ENCODE data around the gene TMUB2.
A peak's percentile ranks its signal among the peaks of the same experiment; 100 is the strongest.

The TMUB2 gene

DNA sequence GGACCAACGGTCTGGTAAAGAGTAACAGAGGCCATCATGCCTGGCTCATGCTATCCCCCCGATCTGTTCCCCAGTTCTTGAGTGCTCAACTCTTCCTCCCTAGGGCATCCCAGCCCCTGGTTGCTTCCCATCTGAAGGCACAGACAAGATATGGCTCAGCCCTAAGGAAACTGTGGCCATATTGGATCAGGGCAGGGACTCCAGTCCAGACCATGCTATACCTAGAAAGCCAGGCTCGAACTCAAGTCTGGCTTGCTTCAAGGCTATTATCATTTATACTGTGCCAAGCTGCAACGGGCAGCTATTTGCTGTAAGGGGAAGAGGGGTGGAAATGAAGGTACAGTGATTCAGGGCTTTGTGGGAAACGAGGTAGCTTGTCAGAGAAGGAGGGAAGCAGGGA is 29.9 kb downstream of the TMUB2 start:
- no peak for DNase-seq (ENCODE audit: low read depth)
- H3K4me3 ChIP-seq (ENCODE audit: low read length), result no peak overlapping the region
- TF ChIP-seq, protein P1, sequence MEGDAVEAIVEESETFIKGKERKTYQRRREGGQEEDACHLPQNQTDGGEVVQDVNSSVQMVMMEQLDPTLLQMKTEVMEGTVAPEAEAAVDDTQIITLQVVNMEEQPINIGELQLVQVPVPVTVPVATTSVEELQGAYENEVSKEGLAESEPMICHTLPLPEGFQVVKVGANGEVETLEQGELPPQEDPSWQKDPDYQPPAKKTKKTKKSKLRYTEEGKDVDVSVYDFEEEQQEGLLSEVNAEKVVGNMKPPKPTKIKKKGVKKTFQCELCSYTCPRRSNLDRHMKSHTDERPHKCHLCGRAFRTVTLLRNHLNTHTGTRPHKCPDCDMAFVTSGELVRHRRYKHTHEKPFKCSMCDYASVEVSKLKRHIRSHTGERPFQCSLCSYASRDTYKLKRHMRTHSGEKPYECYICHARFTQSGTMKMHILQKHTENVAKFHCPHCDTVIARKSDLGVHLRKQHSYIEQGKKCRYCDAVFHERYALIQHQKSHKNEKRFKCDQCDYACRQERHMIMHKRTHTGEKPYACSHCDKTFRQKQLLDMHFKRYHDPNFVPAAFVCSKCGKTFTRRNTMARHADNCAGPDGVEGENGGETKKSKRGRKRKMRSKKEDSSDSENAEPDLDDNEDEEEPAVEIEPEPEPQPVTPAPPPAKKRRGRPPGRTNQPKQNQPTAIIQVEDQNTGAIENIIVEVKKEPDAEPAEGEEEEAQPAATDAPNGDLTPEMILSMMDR (conservative IDR thresholded peaks at IDR 0.05; ENCODE audit: low read length), result no peak

GRCh38 chr17:44217738-44218343 is 31.1 kb downstream of the TMUB2 start:
- peak overlapping the region; percentile 68 for H3K4me3 ChIP-seq (ENCODE audit: low read length)
- no peak for DNase-seq (ENCODE audit: low read depth)
- TF ChIP-seq, protein P1 (conservative IDR thresholded peaks at IDR 0.05; ENCODE audit: low read length), result no peak

DNA sequence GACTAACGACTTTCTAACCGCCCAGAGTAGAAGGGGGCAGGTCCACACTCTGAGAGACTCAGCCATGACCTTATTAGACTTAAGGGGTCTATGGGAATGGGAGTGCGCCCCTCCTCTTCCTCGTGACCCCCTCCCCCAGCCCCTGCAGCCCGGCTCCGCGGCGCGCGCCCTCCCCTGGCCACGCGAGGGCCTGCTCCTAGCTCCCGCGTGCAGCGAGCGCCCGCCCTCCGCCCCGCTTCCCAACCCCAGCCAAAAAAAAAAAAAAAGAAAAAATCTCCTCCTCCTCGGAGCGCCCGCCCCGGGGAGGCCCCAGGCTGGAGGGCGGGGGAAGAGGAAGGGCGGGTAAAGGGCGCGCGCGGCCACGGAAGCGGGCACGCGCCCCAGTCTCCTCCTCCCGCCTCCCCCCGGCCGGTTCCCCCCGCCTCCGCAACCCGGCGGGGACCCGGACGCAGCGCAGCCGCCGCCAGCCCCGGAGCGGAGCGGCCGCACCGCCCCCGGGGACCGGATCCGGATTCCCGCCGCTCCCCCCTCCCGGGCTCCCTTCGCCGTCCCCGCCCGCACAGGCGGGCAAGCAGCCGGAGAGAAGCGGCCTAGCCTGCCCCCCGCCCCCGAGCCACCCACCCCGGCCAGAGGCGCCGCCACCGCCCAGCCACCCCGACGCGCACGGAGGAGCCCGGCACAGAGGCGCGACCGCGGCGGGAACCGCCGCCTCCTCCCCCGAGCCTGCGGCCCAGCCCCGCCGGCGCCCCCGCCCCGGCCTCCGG is 31.8 kb downstream of the TMUB2 start:
- H3K4me3 ChIP-seq (ENCODE audit: low read length), result peak overlapping the region; percentile 68
- TF ChIP-seq, protein P1 (conservative IDR thresholded peaks at IDR 0.05; ENCODE audit: low read length), result peak; percentile 42; the same call in 1 of the 2 replicates
- peak; percentile 89 for DNase-seq (ENCODE audit: low read depth)

GRCh38 chr17:44219108-44219615 is 32.4 kb downstream of the TMUB2 start:
- TF ChIP-seq, protein P1 (conservative IDR thresholded peaks at IDR 0.05; ENCODE audit: low read length), result 0 out of 2 replicates have a peak, but pooled peaks have one; percentile 12
- peak; percentile 66 for DNase-seq (ENCODE audit: low read depth)
- H3K4me3 ChIP-seq (ENCODE audit: low read length), result peak overlapping the region; percentile 61

GRCh38 chr17:44219616-44220212 is 32.9 kb downstream of the TMUB2 start, which contains the start of gene UBTF:
TSS of gene UBTF (minus strand) at chr17:44219675. CDS start at chr17:44218229, 1,446 bp downstream.
- DNase-seq (ENCODE audit: low read depth), result peak; percentile 69
- H3K4me3 ChIP-seq (ENCODE audit: low read length), result peak within 1 kb of the TSS; percentile 80
- TF ChIP-seq, protein P1 (conservative IDR thresholded peaks at IDR 0.05; ENCODE audit: low read length), result no peak

DNA sequence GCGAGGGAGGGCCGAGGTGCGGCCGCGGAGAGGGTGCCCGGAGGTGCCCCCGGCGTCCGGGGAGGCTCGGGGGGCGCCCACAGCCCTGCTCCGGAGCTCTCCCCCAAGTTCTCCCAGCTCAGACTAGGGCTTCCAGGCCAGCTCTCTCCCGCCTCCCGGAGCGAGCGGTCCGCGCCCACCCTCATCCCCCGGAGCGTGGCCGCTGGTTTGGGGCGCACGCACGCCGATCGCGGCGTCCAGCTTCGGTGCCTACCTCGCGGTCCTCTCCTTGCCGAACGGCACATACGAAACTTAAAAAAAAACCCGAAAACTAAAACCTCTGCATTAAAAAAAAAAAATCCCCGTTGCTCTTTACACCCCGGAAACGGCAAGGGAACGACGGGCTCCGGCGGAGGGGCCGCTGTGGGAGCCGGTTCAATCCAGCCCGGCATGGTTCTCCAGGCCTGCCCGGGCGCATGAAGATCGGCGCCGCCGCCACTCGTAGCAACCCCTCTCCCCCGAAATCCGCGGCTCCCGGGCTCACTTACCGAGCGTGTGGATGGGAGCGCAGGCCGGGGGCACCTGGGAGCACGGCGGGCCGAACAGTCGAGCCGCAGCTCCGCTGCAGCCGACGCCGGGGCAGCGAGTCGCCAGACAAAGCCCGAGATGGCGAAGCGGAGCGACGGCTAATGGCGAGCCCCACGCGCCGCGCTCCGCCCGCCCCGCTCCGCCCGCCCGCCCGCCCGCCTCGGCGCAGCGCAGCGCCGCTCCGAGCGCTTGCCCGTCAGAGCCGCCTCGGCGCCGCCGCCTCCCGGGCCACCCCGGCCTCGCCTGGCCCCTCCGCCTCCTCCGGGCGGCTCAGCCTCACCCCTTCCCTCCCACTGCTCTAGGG is 33.7 kb downstream of the TMUB2 start:
- peak; percentile 55 for DNase-seq (ENCODE audit: low read depth)
- peak overlapping the region; percentile 80 for H3K4me3 ChIP-seq (ENCODE audit: low read length)
- TF ChIP-seq, protein P1 (conservative IDR thresholded peaks at IDR 0.05; ENCODE audit: low read length), result no peak

Data from AG10803 (cell line).